DOHH2 (cell line): ENCODE data around the gene LYRM4.

ENCODE experiments used
- EZH2phosphoT487 ChIP-seq: fragments of 200-600 bp; sonication (generic); IDR thresholded peaks from 2 replicates; pipeline ENCODE4 v1.6.1; 2017; ENCODE audit warnings: borderline replicate concordance, mild to moderate bottlenecking, antibody characterized with exemption, low read length, moderate library complexity, mixed read lengths
- TF ChIP-seq, protein P1 (sequence below): fragments of 200-600 bp; sonication (generic); IDR thresholded peaks from one replicate; pipeline ENCODE4 v1.5.1; 2014; ENCODE audit warnings: antibody characterized with exemption, mild to moderate bottlenecking, low read depth, low read length; ENCODE audit not compliant: poor library complexity, severe bottlenecking

GRCh38 chr6:5104667-5105066 lies 156.1 kb downstream of the LYRM4 start:
- TF ChIP-seq, protein P1, sequence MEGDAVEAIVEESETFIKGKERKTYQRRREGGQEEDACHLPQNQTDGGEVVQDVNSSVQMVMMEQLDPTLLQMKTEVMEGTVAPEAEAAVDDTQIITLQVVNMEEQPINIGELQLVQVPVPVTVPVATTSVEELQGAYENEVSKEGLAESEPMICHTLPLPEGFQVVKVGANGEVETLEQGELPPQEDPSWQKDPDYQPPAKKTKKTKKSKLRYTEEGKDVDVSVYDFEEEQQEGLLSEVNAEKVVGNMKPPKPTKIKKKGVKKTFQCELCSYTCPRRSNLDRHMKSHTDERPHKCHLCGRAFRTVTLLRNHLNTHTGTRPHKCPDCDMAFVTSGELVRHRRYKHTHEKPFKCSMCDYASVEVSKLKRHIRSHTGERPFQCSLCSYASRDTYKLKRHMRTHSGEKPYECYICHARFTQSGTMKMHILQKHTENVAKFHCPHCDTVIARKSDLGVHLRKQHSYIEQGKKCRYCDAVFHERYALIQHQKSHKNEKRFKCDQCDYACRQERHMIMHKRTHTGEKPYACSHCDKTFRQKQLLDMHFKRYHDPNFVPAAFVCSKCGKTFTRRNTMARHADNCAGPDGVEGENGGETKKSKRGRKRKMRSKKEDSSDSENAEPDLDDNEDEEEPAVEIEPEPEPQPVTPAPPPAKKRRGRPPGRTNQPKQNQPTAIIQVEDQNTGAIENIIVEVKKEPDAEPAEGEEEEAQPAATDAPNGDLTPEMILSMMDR = no peak
- TF ChIP-seq EZH2phosphoT487 = no peak
